Middle frontal gyrus (tissue), 1 donor: ENCODE data around the gene COX5A.
"Not testable (repeated sequence)": the region's sequence is repeated elsewhere in the genome, so short reads cannot be mapped to it uniquely, and the experiment has no call there.

Experiments used
- DNase-seq: peaks from one replicate; pipeline ENCODE4 v3.0.0-alpha.2; 2015; ENCODE audit warnings: low spot score; ENCODE audit errors: extremely low spot score

Gene COX5A

DNA sequence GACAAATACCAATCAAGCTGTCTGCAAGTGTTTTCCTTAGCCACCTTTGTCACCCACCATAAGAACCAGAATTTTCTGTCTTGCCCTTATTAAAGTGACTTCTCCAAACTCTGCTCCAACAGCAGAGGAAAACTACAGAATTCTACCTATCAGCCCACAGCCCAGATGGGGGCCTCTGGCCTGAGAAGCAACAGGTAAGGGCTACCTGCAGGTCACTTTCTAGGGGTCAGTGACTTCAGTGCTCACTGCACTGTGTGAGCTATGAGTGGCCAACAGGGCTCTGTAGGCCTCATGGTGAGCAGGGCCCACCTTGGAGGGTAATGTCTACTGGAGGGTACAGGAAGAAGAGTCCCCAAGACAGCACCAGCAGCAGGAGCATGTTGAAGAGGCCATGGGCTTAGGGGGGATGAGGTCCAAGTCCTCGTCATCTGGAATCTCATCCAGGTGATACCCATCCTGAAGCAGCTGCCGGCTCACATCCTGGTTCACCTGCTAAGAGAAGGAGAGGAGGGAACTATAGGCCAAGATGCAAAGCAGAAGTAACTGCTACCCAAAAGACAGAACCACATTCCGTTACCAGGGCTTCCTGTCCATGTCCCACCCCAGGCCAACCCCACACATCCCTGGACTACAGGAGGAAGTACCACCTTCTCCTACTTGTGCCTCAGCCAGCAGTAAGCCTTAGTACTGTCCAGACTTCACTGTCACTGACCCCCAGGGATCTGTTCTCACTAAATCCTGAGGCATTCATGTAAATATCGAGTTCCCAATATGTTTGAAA lies 35.4 kb downstream of the COX5A start:
- no peak for DNase-seq

- DNase-seq = no peak
These were observed 36.2 kb downstream of the COX5A start for GRCh38 chr15:74901612-74902063.

DNA sequence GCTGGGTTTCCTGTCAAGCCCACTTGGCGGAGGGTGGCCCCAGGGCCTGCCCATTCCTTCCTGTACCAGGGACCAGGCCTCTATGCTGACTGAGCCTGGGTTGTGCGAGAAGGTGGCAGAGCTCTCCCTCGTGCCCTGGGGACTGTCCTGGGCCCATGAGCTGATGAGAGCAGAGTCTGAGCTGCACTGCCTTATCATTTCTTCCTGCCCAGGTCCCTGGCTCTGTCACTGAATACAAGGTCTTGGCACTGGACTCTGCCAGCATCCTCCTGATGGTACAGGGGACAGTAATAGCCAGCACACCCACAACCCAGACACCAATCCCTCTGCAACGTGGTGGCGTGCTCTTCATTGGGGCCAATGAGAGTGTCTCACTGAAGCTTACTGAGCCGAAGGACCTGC lies 40.6 kb downstream of the COX5A start:
- no peak for DNase-seq

DNA sequence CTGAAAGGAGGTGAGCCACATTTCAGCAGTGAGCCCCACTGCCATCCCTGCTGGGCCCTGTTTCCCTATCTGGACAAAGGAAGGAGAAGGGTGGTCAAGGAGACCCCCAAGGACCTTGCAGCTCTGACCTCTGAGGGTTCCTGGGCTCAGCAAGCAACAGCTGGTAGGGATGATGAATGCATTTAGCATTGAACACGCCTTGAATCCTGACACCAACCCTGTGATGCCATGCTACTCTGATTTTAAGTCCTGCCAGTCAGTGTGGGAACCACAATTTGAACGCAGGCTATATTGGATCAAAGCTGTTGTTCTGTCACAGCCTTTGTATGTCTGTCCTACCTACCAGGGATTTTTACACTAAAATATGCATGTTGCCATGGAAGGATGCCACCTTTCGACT lies 41.6 kb downstream of the COX5A start:
- DNase-seq = no peak

GRCh38 chr15:74895830-74896229 lies 42.0 kb downstream of the COX5A start:
- DNase-seq = no peak

- DNase-seq = not testable (repeated sequence)
These were observed 43.5 kb downstream of the COX5A start for GRCh38 chr15:74894383-74894782.

DNA sequence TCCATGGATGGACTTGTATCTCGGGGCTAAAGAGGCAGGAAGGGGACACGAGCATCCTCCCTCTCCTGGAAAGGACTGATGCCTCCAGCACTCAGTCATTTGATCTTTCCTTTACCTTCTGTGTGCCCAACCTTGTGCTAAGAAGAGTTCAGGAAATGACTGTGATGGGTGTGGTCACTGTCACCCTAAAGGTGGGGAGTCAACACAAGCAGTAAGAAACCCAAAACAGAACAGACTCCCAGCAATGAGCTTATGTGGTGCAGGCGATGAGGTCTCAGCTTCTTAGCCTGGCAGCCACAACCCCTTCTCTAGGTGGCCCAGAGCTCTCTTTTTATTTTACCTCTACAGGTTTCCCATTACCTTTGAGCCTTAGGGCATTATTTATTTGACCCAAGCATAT lies 44.2 kb downstream of the COX5A start:
- no peak for DNase-seq

- no peak for DNase-seq
These were observed 44.9 kb downstream of the COX5A start for GRCh38 chr15:74892931-74893330.

DNA sequence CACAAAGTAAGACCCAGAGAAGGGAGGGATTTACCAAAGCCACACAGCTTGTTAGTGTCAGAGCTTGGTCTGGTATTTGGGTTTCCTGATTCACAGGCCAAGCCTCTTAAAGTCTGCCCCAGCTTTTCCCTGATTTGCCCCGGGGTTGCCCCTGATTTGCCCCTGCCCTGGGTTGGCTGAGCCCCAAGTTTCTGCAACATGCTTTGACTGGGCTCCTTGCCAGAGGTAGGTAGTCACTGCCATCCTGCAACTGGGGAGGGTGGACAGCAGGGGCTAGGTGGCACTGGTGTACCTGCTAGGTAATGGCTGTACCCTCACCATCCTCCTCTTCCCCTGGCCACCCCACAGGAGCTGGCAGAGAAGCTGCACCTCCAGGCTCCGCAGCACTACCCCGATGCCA lies 45.6 kb downstream of the COX5A start:
- no peak for DNase-seq

GRCh38 chr15:74891469-74891868 lies 46.4 kb downstream of the COX5A start:
- no peak for DNase-seq

DNA sequence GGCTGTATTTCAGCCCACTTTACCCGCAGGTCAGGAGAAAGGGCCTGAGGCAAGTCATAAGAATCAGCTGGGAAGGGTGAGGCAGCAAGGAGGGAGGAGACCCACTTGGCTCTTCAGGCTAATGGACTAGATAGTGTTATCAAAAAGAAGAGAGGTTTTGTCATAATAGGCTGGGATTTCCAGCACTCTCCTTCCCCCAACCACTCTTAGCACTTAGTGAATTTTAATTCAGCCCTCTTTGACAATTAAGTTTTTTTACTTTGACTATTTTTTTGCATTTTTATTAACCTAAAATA lies 47.3 kb downstream of the COX5A start:
- no peak for DNase-seq

GRCh38 chr15:74889883-74890664 lies 47.8 kb downstream of the COX5A start, which contains the start of gene MPI:
TSS of gene MPI (plus strand) at chr15:74890042. CDS start at chr15:74890074, 32 bp downstream.
- peak; percentile 83 for DNase-seq

GRCh38 chr15:74889390-74889882 lies 48.4 kb downstream of the COX5A start:
- DNase-seq = no peak

- DNase-seq = no peak
These were observed 49.2 kb downstream of the COX5A start for GRCh38 chr15:74888716-74889115.

DNA sequence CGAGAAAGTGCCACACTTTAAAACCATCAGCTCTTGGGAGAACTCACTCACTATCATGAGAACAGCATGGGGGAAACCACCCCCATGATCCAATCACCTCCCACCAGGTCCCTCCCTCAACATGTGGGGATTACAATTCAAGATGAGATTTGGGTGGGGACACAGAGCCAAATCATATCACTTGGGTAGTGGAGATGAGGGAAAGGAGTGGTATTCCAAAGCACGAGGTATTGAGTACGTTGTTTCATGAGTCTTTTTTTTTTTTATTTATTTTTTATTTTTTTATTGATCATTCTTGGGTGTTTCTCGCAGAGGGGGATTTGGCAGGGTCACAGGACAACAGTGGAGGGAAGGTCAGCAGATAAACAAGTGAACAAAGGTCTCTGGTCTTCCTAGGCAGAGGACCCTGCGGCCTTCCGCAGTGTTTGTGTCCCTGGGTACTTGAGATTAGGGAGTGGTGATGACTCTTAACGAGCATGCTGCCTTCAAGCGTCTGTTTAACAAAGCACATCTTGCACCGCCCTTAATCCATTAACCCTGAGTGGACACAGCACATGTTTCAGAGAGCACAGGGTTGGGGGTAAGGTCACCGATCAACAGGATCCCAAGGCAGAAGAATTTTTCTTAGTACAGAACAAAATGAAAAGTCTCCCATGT lies 50.2 kb downstream of the COX5A start:
- not testable (repeated sequence) for DNase-seq

- DNase-seq = no peak
These were observed 52.4 kb downstream of the COX5A start for GRCh38 chr15:74885461-74885860.

GRCh38 chr15:74884428-74885223 lies 53.2 kb downstream of the COX5A start:
- DNase-seq = no peak

GRCh38 chr15:74882528-74882927 lies 55.3 kb downstream of the COX5A start:
- no peak for DNase-seq

- no peak for DNase-seq
These were observed 59.6 kb downstream of the COX5A start for GRCh38 chr15:74878273-74878672.

DNA sequence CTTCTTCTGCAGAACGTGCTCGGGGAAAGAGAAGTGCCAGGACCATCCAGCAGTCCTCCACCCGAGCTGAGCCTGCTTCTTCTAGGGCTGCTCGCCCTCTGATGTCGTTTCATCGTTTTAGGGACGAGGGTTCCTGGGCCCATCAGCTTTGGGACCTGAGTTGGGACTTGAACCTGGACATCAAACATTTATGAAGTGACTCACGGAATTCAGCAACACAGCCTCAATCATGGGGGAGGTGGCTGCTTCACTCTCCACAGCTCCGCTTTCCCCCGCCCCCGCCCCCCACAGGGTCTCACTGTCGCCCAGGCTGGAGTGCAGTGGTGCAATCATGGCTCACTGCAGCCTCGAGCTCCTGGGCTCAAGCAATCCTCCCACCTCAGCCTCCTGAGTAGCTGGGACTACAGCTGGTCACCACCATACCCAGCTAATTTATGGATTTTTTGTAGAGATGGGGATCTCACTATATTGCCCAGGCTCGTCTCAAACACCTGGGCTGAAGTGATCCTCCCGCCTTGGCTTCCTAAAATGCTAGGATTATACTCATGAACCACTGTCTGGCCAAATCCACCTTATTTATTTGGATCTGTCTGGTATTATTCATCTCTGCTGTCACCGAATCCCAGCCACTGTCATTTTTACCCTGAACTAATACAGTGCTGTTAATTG lies 64.0 kb downstream of the COX5A start:
- no peak for DNase-seq
